ENCODE measurements around the gene PDE4D. TPM values are rescaled to one million over a fixed set of nuclear protein-coding genes. Genes with fewer than 3 reads are reported as not detected.

PDE4D gene
- total RNA-seq, 1 experiment from 2014 or later, result 2.4 TPM

- TF ChIP-seq, protein P1, sequence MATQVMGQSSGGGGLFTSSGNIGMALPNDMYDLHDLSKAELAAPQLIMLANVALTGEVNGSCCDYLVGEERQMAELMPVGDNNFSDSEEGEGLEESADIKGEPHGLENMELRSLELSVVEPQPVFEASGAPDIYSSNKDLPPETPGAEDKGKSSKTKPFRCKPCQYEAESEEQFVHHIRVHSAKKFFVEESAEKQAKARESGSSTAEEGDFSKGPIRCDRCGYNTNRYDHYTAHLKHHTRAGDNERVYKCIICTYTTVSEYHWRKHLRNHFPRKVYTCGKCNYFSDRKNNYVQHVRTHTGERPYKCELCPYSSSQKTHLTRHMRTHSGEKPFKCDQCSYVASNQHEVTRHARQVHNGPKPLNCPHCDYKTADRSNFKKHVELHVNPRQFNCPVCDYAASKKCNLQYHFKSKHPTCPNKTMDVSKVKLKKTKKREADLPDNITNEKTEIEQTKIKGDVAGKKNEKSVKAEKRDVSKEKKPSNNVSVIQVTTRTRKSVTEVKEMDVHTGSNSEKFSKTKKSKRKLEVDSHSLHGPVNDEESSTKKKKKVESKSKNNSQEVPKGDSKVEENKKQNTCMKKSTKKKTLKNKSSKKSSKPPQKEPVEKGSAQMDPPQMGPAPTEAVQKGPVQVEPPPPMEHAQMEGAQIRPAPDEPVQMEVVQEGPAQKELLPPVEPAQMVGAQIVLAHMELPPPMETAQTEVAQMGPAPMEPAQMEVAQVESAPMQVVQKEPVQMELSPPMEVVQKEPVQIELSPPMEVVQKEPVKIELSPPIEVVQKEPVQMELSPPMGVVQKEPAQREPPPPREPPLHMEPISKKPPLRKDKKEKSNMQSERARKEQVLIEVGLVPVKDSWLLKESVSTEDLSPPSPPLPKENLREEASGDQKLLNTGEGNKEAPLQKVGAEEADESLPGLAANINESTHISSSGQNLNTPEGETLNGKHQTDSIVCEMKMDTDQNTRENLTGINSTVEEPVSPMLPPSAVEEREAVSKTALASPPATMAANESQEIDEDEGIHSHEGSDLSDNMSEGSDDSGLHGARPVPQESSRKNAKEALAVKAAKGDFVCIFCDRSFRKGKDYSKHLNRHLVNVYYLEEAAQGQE (IDR thresholded peaks at IDR 0.05; ENCODE audit: insufficient read depth in 1 of 2, low read depth in 2 of 2, low read length in 1 of 2), result no peak
- TF ChIP-seq, protein P2, sequence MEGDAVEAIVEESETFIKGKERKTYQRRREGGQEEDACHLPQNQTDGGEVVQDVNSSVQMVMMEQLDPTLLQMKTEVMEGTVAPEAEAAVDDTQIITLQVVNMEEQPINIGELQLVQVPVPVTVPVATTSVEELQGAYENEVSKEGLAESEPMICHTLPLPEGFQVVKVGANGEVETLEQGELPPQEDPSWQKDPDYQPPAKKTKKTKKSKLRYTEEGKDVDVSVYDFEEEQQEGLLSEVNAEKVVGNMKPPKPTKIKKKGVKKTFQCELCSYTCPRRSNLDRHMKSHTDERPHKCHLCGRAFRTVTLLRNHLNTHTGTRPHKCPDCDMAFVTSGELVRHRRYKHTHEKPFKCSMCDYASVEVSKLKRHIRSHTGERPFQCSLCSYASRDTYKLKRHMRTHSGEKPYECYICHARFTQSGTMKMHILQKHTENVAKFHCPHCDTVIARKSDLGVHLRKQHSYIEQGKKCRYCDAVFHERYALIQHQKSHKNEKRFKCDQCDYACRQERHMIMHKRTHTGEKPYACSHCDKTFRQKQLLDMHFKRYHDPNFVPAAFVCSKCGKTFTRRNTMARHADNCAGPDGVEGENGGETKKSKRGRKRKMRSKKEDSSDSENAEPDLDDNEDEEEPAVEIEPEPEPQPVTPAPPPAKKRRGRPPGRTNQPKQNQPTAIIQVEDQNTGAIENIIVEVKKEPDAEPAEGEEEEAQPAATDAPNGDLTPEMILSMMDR (IDR thresholded peaks at IDR 0.05), result no peak
- TF ChIP-seq POLR2AphosphoS5 (IDR thresholded peaks at IDR 0.05; ENCODE audit: low read depth, low read length), result no peak
- no peak for TF ChIP-seq TCF7L2 (IDR thresholded peaks at IDR 0.05; ENCODE audit: low read depth, low read length)
- TF ChIP-seq SIN3A (IDR thresholded peaks at IDR 0.05; ENCODE audit: borderline replicate concordance, insufficient read depth, low read depth, low read length), result no peak
- Histone ChIP-seq H3K27me3 (ENCODE audit: control insufficient read depth, insufficient read depth, low read length) (no peaks in the 10 kb centered on the region), H3K36me3 (ENCODE audit: control insufficient read depth, insufficient read depth, low read length) (no peaks in the 10 kb centered on the region), H3K27ac (ENCODE audit: low read length) (no peak overlapping the region), H3K9me3 (ENCODE audit: control insufficient read depth, insufficient read depth, low read depth, low read length) (no peaks in the 10 kb centered on the region), H3K4me3 (ENCODE audit: low read depth in 2 of 2, low read length in 2 of 2) (no peak overlapping the region), H3K4me1 (ENCODE audit: control insufficient read depth, insufficient read depth, low read length) (no peaks in the 10 kb centered on the region)
- DNase-seq (ENCODE audit: low read depth, low spot score) (no peak), ATAC-seq (no peak)
- intact Hi-C loops (cut with micrococcal nuclease; ENCODE audit: unreplicated experiment), result no loop called here
- ChIA-PET POLR2A (no interaction called here), CTCF (no interaction called here)
- no TSS peak for BruUV-seq (replicated peaks)
- in situ Hi-C loops (cut with HindIII; ENCODE audit: low pct_unique_long_range_greater_than_20kb, low sequenced_read_pairs), result no loop called here
These were observed 744.3 kb downstream of the PDE4D start for GRCh38 chr5:59149271-59149670.

DNA sequence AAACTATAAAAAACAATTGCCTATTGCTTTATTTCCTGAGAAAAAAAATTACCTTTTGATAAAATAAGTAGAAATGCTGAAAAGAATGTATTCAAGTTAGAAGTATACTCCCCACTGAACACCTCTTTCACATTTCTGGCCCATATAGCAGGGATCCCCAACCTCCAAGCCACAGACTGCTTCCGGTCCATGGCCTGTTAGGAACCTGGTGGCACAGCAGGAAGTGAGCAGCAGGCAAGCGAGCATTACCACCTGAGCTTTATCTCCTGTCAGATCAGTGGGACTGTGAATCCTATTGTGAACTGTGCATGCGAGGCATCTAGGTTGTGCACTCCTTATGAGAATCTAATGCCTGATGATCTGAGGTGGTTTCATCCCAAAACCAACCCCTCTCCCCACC lies 746.8 kb downstream of the PDE4D start:
- CTCF ChIA-PET, result no interaction called here
- TF ChIP-seq, protein P2 (IDR thresholded peaks at IDR 0.05), result no peak
- TF ChIP-seq SIN3A (IDR thresholded peaks at IDR 0.05; ENCODE audit: borderline replicate concordance, insufficient read depth, low read depth, low read length) (no peak), TCF7L2 (IDR thresholded peaks at IDR 0.05; ENCODE audit: low read depth, low read length) (no peak), POLR2AphosphoS5 (IDR thresholded peaks at IDR 0.05; ENCODE audit: low read depth, low read length) (no peak)
- TF ChIP-seq, protein P1 (IDR thresholded peaks at IDR 0.05; ENCODE audit: insufficient read depth in 1 of 2, low read depth in 2 of 2, low read length in 1 of 2), result no peak
- no TSS peak for BruUV-seq (replicated peaks)

More for the DNA sequence above, 746.8 kb downstream of the PDE4D start:
- no peak overlapping the region for H3K4me3 ChIP-seq (ENCODE audit: low read depth in 2 of 2, low read length in 2 of 2)
- H3K9me3 ChIP-seq (ENCODE audit: control insufficient read depth, insufficient read depth, low read depth, low read length), result no peaks in the 10 kb centered on the region
- POLR2A ChIA-PET, result no interaction called here
- no peaks in the 10 kb centered on the region for H3K27me3 ChIP-seq (ENCODE audit: control insufficient read depth, insufficient read depth, low read length)
- no peak overlapping the region for H3K27ac ChIP-seq (ENCODE audit: low read length)
- no peaks in the 10 kb centered on the region for H3K4me1 ChIP-seq (ENCODE audit: control insufficient read depth, insufficient read depth, low read length)
- ATAC-seq (no peak), DNase-seq (ENCODE audit: low read depth, low spot score) (no peak)
- no peaks in the 10 kb centered on the region for H3K36me3 ChIP-seq (ENCODE audit: control insufficient read depth, insufficient read depth, low read length)
- in situ Hi-C loops (cut with HindIII; ENCODE audit: low pct_unique_long_range_greater_than_20kb, low sequenced_read_pairs) (no loop called here), intact Hi-C loops (cut with micrococcal nuclease; ENCODE audit: unreplicated experiment) (no loop called here)
